ENCODE measurements around the gene SELPLG. TPM values are rescaled to one million over a fixed set of nuclear protein-coding genes. Genes with fewer than 3 reads are reported as not detected.
"Not testable (repeated sequence)": the region's sequence is repeated elsewhere in the genome, so short reads cannot be mapped to it uniquely, and the experiment has no call there.

SELPLG gene
- total RNA-seq, 6 experiments from 2014 or later, result 6.2 to 8.1 (median 7.1) TPM

GRCh38 chr12:108635997-108636808 lies 2.5 kb upstream of the SELPLG start:
- DNase-seq, result no peak
- no peak overlapping the region for H3K4me3 Mint-ChIP-seq
- H3K27ac Mint-ChIP-seq, result peak overlapping the region; percentile 38; the same call in 1 of the 2 replicates
- peaks cover 19% of the 10 kb centered on the region for H3K36me3 Mint-ChIP-seq (ENCODE audit: low read depth)
- H3K4me1 Mint-ChIP-seq (ENCODE audit: low read depth), result peaks cover 45% of the 10 kb centered on the region
- peaks cover 51% of the 10 kb centered on the region for H3K27me3 Mint-ChIP-seq (ENCODE audit: insufficient read depth)
- peaks cover 5% of the 10 kb centered on the region; the same call in 1 of the 2 replicates for H3K9me3 Mint-ChIP-seq
- no peak for TF ChIP-seq CTCF (IDR thresholded peaks at IDR 0.05)

- TF ChIP-seq CTCF (IDR thresholded peaks at IDR 0.05), result no peak
- H3K4me3 Mint-ChIP-seq, result no peak overlapping the region
- no peak for DNase-seq
- H3K27ac Mint-ChIP-seq, result peak overlapping the region; percentile 38; the same call in 1 of the 2 replicates
- H3K9me3 Mint-ChIP-seq, result peaks cover 5% of the 10 kb centered on the region; the same call in 1 of the 2 replicates
- peaks cover 11% of the 10 kb centered on the region for H3K36me3 Mint-ChIP-seq (ENCODE audit: low read depth)
- peaks cover 44% of the 10 kb centered on the region for H3K27me3 Mint-ChIP-seq (ENCODE audit: insufficient read depth)
- peaks cover 45% of the 10 kb centered on the region for H3K4me1 Mint-ChIP-seq (ENCODE audit: low read depth)
These were observed 1.7 kb upstream of the SELPLG start for GRCh38 chr12:108635201-108635996.

- DNase-seq, result no peak
- Mint-ChIP-seq H3K27me3 (ENCODE audit: insufficient read depth) (peaks cover 35% of the 10 kb centered on the region), H3K4me3 (no peak overlapping the region), H3K27ac (peak overlapping the region; percentile 12; the same call in 1 of the 2 replicates), H3K4me1 (ENCODE audit: low read depth) (peaks cover 46% of the 10 kb centered on the region), H3K9me3 (peaks cover 3% of the 10 kb centered on the region; the same call in 1 of the 2 replicates), H3K36me3 (ENCODE audit: low read depth) (peaks cover 4% of the 10 kb centered on the region)
- TF ChIP-seq CTCF (IDR thresholded peaks at IDR 0.05), result no peak
These were observed 652 bp upstream of the SELPLG start for GRCh38 chr12:108634341-108634751.

DNA sequence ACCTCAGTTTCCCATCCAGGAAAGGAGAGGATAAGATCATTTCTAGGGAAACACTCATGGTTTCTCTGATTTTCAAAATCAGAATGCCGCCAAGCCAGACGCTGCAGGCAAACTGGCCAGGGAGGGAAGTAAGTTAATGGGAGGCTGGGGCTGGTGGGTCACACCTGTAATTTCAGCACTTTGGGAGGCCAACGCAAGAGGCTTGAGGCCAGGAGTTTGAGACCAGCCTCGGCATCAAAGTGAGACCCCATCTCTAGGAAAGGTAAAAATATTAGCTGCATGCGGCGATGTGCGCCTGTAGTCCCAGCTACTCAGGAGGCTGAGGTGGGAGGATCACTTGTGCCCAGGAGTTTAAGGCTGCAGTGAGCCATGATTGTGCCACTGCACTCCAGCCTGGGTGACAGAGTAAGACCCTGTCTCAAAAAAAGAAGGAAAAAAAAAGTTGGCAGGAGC lies 587 bp downstream of the SELPLG start:
- no peak overlapping the region for H3K4me3 Mint-ChIP-seq
- peaks cover 23% of the 10 kb centered on the region for H3K27me3 Mint-ChIP-seq (ENCODE audit: insufficient read depth)
- H3K4me1 Mint-ChIP-seq (ENCODE audit: low read depth), result peaks cover 55% of the 10 kb centered on the region
- TF ChIP-seq CTCF (IDR thresholded peaks at IDR 0.05), result no peak
- no peaks in the 10 kb centered on the region for H3K9me3 Mint-ChIP-seq
- H3K36me3 Mint-ChIP-seq (ENCODE audit: low read depth), result no peaks in the 10 kb centered on the region
- H3K27ac Mint-ChIP-seq, result no peak overlapping the region
- DNase-seq, result no peak

- Mint-ChIP-seq H3K27me3 (ENCODE audit: insufficient read depth) (peaks cover 14% of the 10 kb centered on the region), H3K27ac (peak overlapping the region; percentile 92), H3K4me1 (ENCODE audit: low read depth) (peaks cover 49% of the 10 kb centered on the region)
- not testable (repeated sequence) for H3K4me3 Mint-ChIP-seq; H3K9me3 Mint-ChIP-seq; DNase-seq; H3K36me3 Mint-ChIP-seq (ENCODE audit: low read depth)
These were observed 2.4 kb downstream of the SELPLG start for GRCh38 chr12:108631261-108631660.
